GM12801 (cell line): Measurements from ENCODE around the gene PRR29.

Experiments
- CTCF ChIP-seq: IDR thresholded peaks from one replicate; pipeline ENCODE4 v1.5.1; 2011; ENCODE audit warnings: control low read depth; ENCODE audit not compliant: insufficient read length; ENCODE audit errors: extremely low read depth

The PRR29 gene

GRCh38 chr17:63998050-63998720 is at the start of gene PRR29:
Gene PRR29, plus strand, starts transcription at chr17:63998351. Its CDS starts 14 bp downstream, at chr17:63998365.
- no peak for TF ChIP-seq CTCF

- no peak for TF ChIP-seq CTCF
Observed at GRCh38 chr17:63948521-63948920, 49.6 kb upstream of the PRR29 start.

- no peak for TF ChIP-seq CTCF
Observed at GRCh38 chr17:63949576-63950250, 48.4 kb upstream of the PRR29 start.

- no peak for TF ChIP-seq CTCF
Observed at GRCh38 chr17:63950940-63951907, 46.9 kb upstream of the PRR29 start.

- no peak for TF ChIP-seq CTCF
Observed at GRCh38 chr17:63954402-63955063, 43.6 kb upstream of the PRR29 start.

- TF ChIP-seq CTCF = no peak
Observed at GRCh38 chr17:63955232-63955631, 42.9 kb upstream of the PRR29 start.
